Hepatocyte (in vitro differentiated cells): Measurements from ENCODE around the gene ATP8A1.

Source experiments
- EZH2phosphoT487 ChIP-seq: fragments of 200-600 bp; sonication (generic); IDR thresholded peaks from one replicate; pipeline ENCODE4 v1.6.1; 2018; ENCODE audit warnings: antibody characterized with exemption, mild to moderate bottlenecking, low read depth, moderate library complexity; ENCODE audit not compliant: unreplicated experiment, severe bottlenecking
- TF ChIP-seq, protein P1 (sequence below): fragments of 200-600 bp; sonication (generic); IDR thresholded peaks from 2 replicates; pipeline ENCODE4 v1.5.1; 2016; ENCODE audit warnings: antibody characterized with exemption, mild to moderate bottlenecking; ENCODE audit not compliant: poor library complexity

DNA sequence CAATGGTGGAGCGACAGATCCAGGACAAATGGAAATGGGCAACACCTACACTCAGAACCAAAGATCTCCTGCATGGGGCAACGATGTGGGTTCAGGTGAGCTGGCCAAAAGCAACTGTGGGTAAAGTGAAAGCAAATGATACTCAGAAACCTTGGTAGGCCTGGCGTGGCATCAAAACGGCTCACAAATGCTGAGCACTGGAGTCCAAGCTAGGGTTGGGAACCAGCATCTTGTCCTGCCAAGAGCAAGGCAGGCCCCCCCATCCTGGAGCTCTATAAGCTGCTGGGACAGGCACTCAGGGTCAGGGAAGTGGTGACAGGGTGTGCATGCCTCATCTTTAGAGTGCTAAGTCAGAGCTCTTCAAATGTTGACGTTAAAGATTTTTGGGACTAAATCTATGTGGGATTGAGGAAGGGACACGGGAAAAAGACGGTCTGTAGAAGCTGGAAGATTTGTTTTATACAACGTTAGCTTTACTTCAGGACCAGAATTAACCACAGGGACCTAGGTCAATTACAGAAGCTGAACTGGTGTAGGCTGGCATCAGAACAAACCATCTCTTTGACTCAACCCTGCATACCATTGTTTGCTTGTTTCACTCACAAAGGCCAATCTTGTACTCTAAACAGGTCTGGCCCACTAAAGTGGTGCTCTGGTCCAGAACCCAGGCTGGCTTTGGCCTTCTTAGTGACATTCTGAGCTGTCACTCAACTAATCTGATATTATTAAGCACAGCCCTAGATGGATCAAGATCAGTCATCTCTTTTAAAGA lies 10.7 kb downstream of the ATP8A1 start:
- TF ChIP-seq, protein P1, sequence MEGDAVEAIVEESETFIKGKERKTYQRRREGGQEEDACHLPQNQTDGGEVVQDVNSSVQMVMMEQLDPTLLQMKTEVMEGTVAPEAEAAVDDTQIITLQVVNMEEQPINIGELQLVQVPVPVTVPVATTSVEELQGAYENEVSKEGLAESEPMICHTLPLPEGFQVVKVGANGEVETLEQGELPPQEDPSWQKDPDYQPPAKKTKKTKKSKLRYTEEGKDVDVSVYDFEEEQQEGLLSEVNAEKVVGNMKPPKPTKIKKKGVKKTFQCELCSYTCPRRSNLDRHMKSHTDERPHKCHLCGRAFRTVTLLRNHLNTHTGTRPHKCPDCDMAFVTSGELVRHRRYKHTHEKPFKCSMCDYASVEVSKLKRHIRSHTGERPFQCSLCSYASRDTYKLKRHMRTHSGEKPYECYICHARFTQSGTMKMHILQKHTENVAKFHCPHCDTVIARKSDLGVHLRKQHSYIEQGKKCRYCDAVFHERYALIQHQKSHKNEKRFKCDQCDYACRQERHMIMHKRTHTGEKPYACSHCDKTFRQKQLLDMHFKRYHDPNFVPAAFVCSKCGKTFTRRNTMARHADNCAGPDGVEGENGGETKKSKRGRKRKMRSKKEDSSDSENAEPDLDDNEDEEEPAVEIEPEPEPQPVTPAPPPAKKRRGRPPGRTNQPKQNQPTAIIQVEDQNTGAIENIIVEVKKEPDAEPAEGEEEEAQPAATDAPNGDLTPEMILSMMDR = no peak
- no peak for TF ChIP-seq EZH2phosphoT487
